ENCODE data around the gene CHCHD3.

Gene CHCHD3

GRCh38 chr7:132830941-132831340, 250.9 kb downstream of the CHCHD3 start:
- ChIA-PET POLR2A (no interaction called here), CTCF (no interaction called here)
- DNase-seq (ENCODE audit: extremely low spot score) = no peak
- TF ChIP-seq CTCF (IDR thresholded peaks at IDR 0.05; ENCODE audit: control extremely low read depth, extremely low read depth, low read depth, missing control alignments) = no peak

GRCh38 chr7:132828502-132828901, 253.4 kb downstream of the CHCHD3 start:
- POLR2A ChIA-PET = no interaction called here
- CTCF ChIA-PET = interaction anchor here (1.7 to 1.8 kb wide), 2 partner anchors 18 to 27 kb away, joined by 4 to 5 read pairs; no protein-coding TSS in a partner anchor
- DNase-seq (ENCODE audit: extremely low spot score) = no peak
- no peak for TF ChIP-seq CTCF (IDR thresholded peaks at IDR 0.05; ENCODE audit: control extremely low read depth, extremely low read depth, low read depth, missing control alignments)

GRCh38 chr7:132825932-132826835, 255.7 kb downstream of the CHCHD3 start:
- no peak for DNase-seq (ENCODE audit: extremely low spot score)
- ChIA-PET CTCF (no interaction called here), POLR2A (no interaction called here)
- TF ChIP-seq CTCF (IDR thresholded peaks at IDR 0.05; ENCODE audit: control extremely low read depth, extremely low read depth, low read depth, missing control alignments) = no peak

GRCh38 chr7:132825222-132825621, 256.7 kb downstream of the CHCHD3 start:
- no peak for TF ChIP-seq CTCF (IDR thresholded peaks at IDR 0.05; ENCODE audit: control extremely low read depth, extremely low read depth, low read depth, missing control alignments)
- no peak for DNase-seq (ENCODE audit: extremely low spot score)
- POLR2A ChIA-PET = no interaction called here
- CTCF ChIA-PET = interaction anchor here (1.9 kb wide), 1 partner anchor 9 kb away, joined by 5 read pairs; no protein-coding TSS in a partner anchor

- CTCF ChIA-PET = no interaction called here
- no peak for DNase-seq (ENCODE audit: extremely low spot score)
- TF ChIP-seq CTCF (IDR thresholded peaks at IDR 0.05; ENCODE audit: control extremely low read depth, extremely low read depth, low read depth, missing control alignments) = no peak
- POLR2A ChIA-PET = no interaction called here
Measured at GRCh38 chr7:132819648-132820047, 262.2 kb downstream of the CHCHD3 start.

- DNase-seq (ENCODE audit: extremely low spot score) = no peak
- CTCF ChIA-PET = interaction anchor here (1.8 kb wide), 1 partner anchor 17 kb away, joined by 5 read pairs; no protein-coding TSS in a partner anchor
- TF ChIP-seq CTCF (IDR thresholded peaks at IDR 0.05; ENCODE audit: control extremely low read depth, extremely low read depth, low read depth, missing control alignments) = no peak
- POLR2A ChIA-PET = no interaction called here
Measured at GRCh38 chr7:132817949-132818348, 263.9 kb downstream of the CHCHD3 start.
